SH-SY5Y (cell line): ENCODE data around the gene TRABD2B.

Source experiments
- GATA2 ChIP-seq: IDR thresholded peaks from 2 replicates; pipeline ENCODE4 v1.6.1; 2011; ENCODE audit warnings: mild to moderate bottlenecking, low read depth, low read length
- GATA3 ChIP-seq: IDR thresholded peaks from 2 replicates; pipeline ENCODE4 v1.6.1; 2011; ENCODE audit warnings: low read depth, mild to moderate bottlenecking, low read length, moderate library complexity

Gene TRABD2B

DNA sequence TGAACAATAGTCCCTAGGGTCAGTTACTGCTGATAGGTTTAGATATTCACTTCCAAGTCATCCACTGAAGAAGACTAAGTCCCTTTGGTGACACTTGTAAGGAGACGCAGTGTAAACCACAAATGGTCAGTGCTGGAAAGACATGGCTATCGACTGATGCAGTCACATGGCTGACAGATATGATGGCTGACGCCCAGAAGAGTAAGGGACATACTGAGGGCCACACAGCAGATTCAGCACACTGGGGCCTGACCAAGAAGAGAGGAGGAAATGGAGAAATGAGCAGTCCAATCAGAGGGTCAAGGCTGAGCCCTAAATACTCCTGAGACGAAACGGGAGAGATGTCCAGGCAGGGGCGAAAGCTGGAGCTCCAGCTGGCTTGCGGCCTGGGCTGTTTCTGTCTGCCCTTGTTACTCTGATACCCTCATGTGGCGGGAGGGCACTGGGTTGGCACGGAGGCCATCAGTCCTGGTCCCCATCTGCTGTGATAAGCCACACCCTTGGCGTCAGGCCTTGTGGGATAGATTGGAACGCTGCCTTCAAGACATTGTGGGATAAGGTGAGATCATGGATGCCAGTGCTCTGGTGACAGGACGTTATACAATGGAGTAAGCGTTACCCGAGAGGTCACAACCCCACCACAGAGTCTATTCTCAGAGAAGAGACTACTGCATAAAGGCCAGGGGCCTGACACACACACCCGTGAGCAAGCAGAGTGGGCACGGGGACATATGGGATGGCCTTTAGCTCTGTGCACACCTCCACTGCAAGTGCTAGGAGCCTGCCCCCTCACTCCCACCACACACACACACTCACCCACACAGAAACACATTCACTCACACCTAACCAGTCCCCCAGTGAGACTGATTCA, 158.4 kb downstream of the TRABD2B start:
- TF ChIP-seq GATA2 (no peak), GATA3 (no peak)

DNA sequence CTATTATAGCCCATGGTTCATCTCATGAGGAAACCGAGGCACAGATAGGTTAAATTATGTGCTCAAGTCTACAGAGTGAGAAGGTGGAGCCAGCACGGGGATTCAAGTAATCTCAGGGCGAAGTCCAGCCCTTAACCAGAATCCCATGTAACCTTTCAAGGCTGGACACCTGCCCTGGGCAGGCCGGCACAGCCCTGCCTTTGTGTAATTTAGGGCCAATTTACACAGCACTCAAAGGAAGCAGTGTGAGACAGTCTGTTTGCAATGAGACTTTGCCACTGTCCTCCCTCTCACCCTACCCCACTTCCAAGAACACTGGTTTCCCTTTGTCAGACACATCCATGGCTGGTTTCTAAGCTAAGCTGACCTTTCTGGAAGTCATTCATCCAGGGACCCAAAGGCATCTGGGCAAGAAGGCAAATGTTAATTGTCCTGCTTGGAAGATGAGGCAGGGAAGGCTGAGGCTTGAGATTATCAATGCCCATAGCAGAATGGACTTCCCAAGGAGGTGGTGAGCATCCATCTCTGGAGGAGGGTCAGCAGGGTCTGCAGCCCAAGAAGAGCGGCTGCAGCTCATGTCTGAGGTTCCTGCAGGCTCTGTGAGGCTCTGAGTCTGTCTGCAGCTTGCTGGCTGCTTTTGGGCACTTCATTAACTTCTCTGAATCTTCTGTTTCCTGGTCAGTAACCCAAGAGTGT, 159.2 kb downstream of the TRABD2B start:
- TF ChIP-seq GATA2 (no peak), GATA3 (no peak)

DNA sequence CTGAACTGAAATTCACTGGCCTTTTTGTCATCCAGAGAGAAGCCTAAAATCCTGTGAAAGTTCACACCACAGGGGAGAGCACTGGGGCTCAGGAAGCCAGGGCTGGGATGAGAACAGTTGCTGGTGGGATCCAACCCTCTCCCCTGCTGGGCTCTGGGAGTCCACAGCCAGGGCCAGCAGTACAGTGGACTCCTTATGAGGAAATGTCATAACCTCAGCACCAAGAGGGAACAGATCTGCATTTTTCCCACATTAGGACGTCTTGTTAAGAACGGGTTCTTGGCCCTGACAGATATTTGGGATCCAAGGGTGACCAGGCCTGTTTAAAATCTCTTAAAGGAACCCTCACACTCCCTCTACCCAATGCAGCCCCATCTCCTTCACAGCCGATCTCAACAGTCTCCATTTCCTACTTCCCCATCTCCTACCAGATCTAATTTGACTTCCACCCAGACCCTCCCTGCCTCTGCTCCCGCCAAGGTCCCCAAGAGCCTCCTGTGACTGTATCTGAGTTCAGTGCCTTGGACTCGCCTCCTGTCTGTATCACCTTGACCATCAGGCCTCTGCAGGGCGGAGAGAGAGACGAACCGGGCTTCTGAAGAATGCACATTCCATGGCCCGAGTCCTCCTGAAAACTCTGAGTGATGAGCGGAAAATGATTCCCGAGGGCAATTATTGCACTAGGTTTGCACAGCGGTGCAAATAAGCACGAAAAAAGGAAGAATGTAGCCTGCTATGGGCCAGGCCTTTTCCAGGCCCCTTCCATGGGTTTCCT, 159.9 kb downstream of the TRABD2B start:
- TF ChIP-seq GATA2: no peak

DNA sequence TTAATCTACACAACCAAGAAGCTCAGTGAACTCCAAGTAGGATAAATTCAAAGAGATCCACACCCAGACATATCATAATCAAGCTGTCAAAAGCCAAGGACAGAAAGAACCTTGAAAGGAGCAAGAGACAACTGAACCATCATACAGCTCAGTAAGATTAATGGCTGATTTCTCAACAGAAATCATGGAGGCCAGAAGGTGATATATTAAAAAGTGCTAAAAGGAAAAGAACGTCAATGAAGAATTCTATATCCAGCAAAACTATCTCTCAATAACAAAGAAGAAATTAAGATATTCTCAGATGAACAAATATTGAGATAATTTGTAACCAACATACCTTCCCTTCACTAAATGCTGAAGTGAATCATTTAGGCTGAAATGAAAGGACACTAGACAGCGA, 161.8 kb downstream of the TRABD2B start:
- TF ChIP-seq GATA3 (no peak), GATA2 (no peak)

DNA sequence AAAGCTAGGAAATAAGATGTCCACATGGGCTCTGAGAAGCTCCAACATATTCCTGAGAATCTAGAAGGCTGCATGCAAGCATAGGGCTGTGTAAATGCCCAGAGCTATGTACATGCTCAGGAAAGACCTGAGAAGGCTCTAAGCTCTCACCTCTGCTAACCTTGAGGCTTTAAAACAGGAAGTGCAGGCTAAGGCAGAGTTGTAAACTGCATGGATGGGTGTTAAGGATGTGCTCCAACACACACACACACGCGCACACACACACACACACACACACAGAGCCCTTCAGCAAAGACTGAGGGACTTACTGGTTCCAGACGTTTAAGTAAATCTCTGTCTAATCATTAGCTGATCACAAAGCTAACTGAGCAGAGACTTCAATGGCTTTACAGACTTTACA, 162.9 kb downstream of the TRABD2B start:
- TF ChIP-seq GATA3: no peak
- no peak for TF ChIP-seq GATA2

DNA sequence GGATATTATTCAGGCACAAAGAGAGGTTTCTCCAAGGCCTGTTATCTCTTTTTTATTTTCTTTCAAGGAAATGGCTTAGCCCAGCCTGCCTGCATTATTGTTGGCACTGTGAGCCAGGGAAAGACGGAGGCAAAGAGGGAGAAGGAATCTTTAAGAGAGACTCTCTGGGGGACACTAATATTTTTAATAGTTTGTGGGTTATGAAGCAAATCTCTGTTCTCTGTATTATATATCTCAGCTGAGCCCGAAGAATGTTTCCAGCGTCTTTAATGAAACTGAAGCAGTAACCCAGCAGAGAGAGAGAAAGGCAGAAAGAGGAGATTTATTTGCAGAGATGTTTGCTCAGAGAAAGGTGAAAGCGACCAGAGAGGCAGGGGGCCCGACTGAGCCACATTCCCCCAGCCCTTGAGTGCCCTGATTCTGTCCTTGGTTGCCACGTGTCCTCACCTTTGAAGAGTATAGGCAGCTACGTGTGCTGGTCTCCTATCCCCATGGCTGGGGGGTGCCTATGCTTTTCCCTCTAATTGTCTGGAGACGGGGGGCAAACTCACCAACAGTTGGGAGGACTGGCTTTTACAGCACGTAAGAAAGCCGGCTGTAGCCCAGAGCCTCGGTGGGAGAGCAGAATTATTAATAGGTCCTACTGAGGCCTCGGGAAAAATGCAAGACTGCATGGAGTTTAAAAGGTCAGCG, 166.4 kb downstream of the TRABD2B start:
- TF ChIP-seq GATA2 (no peak), GATA3 (no peak)

DNA sequence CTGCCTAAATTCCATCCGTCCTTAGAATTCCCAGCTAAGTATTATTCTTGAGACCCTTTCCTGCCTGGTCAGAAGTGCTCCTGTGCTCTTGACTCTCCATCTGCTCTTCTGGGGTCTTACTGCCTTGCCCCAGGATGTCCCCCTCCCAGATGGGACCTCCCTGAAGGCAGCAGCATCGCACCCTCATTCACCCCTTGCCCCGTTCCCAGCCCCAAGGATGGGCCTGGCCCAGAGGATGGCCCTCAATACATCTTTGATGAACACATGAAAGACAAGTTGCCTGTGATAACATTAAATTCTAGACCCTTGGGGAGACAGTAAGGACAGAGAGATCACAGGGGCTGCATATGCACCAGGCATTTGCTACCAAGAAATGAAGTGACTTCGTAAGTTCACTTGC, 167.2 kb downstream of the TRABD2B start:
- TF ChIP-seq GATA2 (no peak), GATA3 (no peak)

DNA sequence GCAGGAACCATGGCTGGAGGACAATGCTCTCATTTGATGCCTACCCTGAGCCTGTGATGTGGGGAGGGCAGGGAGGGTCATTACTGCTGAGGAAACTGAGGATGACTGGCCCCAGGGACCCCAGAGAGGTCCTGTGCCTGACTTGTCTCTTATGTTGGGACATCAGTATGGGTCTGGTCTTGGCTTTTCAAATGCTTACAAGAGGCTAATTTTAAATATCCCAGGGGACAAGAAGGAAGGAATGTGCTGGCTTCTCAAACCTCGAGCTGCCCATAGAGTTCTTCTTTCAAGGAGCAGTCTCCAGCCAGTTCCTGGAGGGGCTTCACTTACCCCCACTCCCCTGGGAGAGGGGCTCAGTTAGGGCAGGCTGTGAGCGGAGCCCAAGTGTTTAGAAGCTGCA, 168.2 kb downstream of the TRABD2B start:
- TF ChIP-seq GATA2 (no peak), GATA3 (no peak)

DNA sequence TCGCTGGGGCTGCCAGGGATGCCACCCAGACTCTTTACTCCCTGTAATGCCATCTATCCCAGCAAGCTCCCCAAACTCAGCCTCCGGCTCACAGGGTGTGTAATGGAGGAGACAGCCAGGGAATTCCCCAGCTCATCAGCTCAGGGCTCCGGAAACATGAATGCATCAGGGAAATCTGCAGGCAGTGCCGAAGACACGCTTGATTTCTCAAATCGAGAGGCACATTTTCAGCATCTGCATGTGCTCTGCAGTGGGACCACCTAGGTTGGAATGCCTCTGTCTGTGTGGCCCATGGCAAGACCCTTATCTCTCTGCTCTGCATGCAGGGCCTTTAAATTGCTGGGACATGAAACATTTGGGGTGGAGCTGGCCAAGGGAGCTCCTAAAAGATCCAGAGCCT, 170.1 kb downstream of the TRABD2B start:
- TF ChIP-seq GATA2: no peak
- no peak for TF ChIP-seq GATA3

DNA sequence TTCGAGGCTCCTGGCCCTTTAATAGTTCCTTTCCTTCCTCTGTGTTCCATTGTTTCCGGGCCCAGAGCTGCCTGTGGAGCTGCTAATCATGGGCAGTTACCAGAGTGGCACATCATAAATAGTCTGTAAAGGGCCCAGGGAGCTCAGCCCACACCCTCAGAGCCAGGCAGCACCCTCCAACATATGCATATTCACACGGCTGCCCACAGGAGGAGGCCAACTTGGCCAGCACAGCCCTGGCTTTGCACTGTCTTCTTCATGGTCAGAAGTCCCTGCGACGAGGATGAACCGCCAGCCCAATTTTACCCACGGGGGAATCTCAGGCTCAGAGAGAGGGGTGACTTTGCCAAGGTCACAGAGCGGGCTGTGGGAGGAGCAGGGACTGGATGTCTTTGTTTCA, 172.5 kb downstream of the TRABD2B start:
- TF ChIP-seq GATA2 (no peak), GATA3 (no peak)

DNA sequence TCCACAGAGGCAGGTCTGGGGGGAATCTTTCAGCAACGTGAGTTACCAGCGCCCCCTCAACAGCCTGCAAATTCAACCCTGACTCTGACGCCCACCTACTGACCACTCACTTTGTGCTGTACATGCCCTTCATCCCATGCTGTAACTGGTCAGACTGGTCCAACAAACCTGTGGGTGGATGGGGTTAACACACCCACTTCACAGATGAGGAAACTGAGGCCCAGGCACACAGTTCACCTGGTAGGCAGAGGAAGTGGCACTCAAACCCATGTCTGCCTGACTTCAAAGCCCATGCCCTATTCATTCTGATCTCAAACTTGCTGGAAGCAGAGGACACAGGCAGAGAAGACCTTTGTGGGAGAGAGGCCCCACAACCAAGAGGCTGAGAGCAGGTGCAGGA, 172.9 kb downstream of the TRABD2B start:
- TF ChIP-seq GATA3: no peak
- no peak for TF ChIP-seq GATA2

DNA sequence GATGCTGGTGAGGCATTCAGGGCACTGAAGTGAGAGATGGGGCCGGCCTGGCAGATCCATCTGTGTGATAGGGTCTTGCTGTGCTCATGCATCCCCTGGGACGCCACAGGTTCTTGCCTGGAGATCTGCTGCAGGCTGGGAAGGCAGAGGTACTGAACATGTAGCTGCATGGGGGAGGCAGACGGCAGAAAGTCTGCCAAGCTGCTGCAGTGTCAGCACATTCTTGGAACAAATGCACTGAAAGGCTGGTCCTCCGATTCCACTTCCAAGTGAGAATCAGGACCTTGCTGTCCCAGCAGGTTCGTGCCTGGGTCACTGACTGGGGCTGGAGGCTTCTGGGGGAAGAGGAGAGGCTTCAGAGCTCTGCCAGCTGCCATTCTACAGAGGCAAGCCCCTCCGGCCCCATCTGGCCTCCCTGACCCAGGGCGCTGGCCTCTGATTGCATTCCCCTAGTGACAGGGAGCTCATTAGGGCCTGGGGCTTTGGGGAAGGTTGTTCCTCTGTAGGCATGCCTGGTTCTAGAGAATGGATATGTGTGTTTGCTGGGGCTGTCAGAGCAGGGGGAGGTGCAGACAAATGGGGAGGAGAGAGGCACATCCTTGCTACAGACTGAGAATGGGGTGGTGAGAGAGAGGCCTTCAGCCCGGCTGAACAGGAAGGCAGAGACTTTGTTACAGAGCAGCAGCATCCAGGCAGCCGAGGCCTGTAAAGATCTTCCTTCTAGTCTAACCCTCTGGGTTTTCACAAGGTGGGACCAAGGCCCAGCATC, 174.0 kb downstream of the TRABD2B start:
- peak; percentile 85 for TF ChIP-seq GATA3
- peak; percentile 97 for TF ChIP-seq GATA2

DNA sequence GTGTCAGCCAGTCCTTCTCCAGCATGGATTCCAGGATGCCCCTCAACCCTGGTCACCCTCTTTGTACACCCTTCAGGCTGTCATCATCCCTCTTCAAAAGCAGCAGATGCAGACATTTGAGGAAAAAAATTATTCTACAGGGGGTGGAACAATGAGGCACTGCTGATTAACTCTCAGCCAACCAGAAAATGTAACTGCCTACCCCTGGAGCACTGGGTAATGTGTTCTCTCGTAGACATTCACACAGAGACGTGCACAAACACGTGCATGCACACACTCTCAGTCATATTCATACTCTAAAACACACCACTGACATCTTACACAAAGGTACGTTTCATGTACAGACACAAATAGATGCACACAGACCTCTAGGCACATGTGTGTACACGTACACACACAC, 175.4 kb downstream of the TRABD2B start:
- no peak for TF ChIP-seq GATA2
